Tibial nerve (tissue), 4 donors: ENCODE data around the gene CDK6.

Experiments
- CTCF ChIP-seq, 5 experiments: fragments of 200-600 bp in 3 of 5; fragments of 450-650 bp in 2 of 5; sonication (generic) in 3 of 5; IDR thresholded peaks; one replicate each; pipeline ENCODE4 v1.5.1; 2016 to 2019; ENCODE audit warnings: antibody characterized with exemption in 5 of 5, mild to moderate bottlenecking in 3 of 5, moderate library complexity in 2 of 5
- EP300 ChIP-seq, 2 donors: sonication (generic); formaldehyde crosslinking; IDR thresholded peaks; one replicate each; pipeline ENCODE4 v1.6.1; 2017; ENCODE audit warnings: antibody characterized with exemption in 2 of 2, mild to moderate bottlenecking in 1 of 2
- POLR2A ChIP-seq, 2 donors: fragments of 450-650 bp; IDR thresholded peaks; one replicate each; pipeline ENCODE4 v1.6.1; 2017; ENCODE audit warnings: antibody characterized with exemption in 2 of 2, mild to moderate bottlenecking in 2 of 2, moderate library complexity in 2 of 2

- no peak for TF ChIP-seq CTCF (IDR thresholded peaks at IDR 0.05)
- no peak for TF ChIP-seq POLR2A (IDR thresholded peaks at IDR 0.05)
- no peak for TF ChIP-seq EP300 (IDR thresholded peaks at IDR 0.05)
Observed at GRCh38 chr7:92769394-92769699, 67.0 kb downstream of the CDK6 start.
